ENCODE data around the gene STRIP2. TPM values are rescaled to one million over a fixed set of nuclear protein-coding genes. Genes with fewer than 3 reads are reported as not detected.
A peak's percentile ranks its signal among the peaks of the same experiment; 100 is the strongest.

STRIP2 gene
- total and polyA plus RNA-seq, 9 of the 15 experiments (the other 6 are each of a cell fraction or from before 2014, with no cell fraction given) = 10.1 to 81.8 (median 42.3) TPM

DNA sequence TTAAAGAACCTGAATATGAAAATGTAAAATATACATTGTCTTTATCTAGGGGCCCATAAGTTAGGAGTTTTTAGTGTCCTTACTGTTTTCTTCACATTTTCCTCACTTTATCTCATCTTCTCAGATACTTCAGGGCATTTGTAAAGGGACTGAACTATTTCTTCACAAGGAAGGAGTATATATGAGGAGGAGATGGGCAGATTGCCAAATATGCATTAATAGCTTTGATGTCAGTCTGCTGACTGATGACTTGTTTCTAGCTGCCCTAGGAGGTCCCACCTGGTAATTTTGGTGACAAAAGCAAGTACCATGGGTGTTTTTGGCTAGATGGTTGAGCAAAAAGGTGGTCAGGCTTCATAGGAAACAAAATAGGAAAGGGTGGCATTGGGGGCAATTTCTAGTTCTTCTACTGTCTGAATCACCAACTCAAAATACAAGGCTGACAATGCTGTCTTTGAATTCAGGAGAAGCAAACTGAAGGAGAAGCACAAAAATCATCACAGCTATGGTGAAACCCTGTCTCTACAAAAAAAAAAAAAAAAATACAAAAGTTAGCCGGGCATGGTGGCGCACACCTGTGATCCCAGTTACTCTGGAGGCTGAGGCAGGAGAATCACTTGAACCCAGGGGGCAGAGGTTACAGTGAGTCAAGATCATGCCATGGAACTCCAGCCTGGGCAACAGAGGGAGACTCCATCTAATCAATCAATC, 10.4 kb upstream of the STRIP2 start (continued):
- TF ChIP-seq PML (IDR thresholded peaks at IDR 0.05; ENCODE audit: low read length) (0 out of 2 replicates have a peak, but pooled peaks have one; percentile 45), STAT5A (IDR thresholded peaks at IDR 0.05; ENCODE audit: borderline replicate concordance, low read length) (0 out of 2 replicates have a peak, but pooled peaks have one; percentile 26), DPF2 (IDR thresholded peaks at IDR 0.05) (peak; percentile 88), DACH1 (IDR thresholded peaks at IDR 0.05; ENCODE audit: partially characterized antibody) (peak; percentile 93), NR2F6 (CRISPR knock-in tag; IDR thresholded peaks at IDR 0.05) (no peak), HLTF (IDR thresholded peaks at IDR 0.05) (no peak), ZC3H8 (IDR thresholded peaks at IDR 0.05) (no peak), MCM2 (IDR thresholded peaks at IDR 0.05; ENCODE audit: low read depth) (no peak), ZNF3 (CRISPR knock-in tag; IDR thresholded peaks at IDR 0.05) (no peak), HDAC3 (IDR thresholded peaks at IDR 0.05; ENCODE audit: borderline replicate concordance, partially characterized antibody) (peak; percentile 55), FOXP1 (CRISPR knock-in tag; IDR thresholded peaks at IDR 0.05) (no peak), SPI1 (IDR thresholded peaks at IDR 0.05; ENCODE audit: borderline replicate concordance, low read depth, low read length) (no peak), SIX5 (IDR thresholded peaks at IDR 0.05; ENCODE audit: borderline replicate concordance in 1 of 2, insufficient read depth in 1 of 2, low read depth in 1 of 2, low read length in 2 of 2) (no peak), SMARCE1 (IDR thresholded peaks at IDR 0.05) (peak; percentile 89), ZNF134 (CRISPR knock-in tag; conservative IDR thresholded peaks at IDR 0.05) (no peak), IFI16 (CRISPR knock-in tag; IDR thresholded peaks at IDR 0.05) (no peak), POLR2AphosphoS5 (IDR thresholded peaks at IDR 0.05; ENCODE audit: control insufficient read depth, insufficient read depth, low read depth, low read length) (peak; percentile 60)
- TF ChIP-seq, protein P1, sequence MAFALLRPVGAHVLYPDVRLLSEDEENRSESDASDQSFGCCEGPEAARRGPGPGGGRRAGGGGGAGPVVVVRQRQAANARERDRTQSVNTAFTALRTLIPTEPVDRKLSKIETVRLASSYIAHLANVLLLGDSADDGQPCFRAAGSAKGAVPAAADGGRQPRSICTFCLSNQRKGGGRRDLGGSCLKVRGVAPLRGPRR (CRISPR knock-in tag; IDR thresholded peaks at IDR 0.05) = no peak
- TF ChIP-seq, protein P2, sequence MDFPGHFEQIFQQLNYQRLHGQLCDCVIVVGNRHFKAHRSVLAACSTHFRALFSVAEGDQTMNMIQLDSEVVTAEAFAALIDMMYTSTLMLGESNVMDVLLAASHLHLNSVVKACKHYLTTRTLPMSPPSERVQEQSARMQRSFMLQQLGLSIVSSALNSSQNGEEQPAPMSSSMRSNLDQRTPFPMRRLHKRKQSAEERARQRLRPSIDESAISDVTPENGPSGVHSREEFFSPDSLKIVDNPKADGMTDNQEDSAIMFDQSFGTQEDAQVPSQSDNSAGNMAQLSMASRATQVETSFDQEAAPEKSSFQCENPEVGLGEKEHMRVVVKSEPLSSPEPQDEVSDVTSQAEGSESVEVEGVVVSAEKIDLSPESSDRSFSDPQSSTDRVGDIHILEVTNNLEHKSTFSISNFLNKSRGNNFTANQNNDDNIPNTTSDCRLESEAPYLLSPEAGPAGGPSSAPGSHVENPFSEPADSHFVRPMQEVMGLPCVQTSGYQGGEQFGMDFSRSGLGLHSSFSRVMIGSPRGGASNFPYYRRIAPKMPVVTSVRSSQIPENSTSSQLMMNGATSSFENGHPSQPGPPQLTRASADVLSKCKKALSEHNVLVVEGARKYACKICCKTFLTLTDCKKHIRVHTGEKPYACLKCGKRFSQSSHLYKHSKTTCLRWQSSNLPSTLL (IDR thresholded peaks at IDR 0.05) = no peak
- TF ChIP-seq, protein P3, sequence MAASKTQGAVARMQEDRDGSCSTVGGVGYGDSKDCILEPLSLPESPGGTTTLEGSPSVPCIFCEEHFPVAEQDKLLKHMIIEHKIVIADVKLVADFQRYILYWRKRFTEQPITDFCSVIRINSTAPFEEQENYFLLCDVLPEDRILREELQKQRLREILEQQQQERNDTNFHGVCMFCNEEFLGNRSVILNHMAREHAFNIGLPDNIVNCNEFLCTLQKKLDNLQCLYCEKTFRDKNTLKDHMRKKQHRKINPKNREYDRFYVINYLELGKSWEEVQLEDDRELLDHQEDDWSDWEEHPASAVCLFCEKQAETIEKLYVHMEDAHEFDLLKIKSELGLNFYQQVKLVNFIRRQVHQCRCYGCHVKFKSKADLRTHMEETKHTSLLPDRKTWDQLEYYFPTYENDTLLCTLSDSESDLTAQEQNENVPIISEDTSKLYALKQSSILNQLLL (CRISPR knock-in tag; IDR thresholded peaks at IDR 0.05; ENCODE audit: borderline replicate concordance) = no peak
- TF ChIP-seq, protein P4, sequence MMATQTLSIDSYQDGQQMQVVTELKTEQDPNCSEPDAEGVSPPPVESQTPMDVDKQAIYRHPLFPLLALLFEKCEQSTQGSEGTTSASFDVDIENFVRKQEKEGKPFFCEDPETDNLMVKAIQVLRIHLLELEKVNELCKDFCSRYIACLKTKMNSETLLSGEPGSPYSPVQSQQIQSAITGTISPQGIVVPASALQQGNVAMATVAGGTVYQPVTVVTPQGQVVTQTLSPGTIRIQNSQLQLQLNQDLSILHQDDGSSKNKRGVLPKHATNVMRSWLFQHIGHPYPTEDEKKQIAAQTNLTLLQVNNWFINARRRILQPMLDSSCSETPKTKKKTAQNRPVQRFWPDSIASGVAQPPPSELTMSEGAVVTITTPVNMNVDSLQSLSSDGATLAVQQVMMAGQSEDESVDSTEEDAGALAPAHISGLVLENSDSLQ (IDR thresholded peaks at IDR 0.05) = peak; percentile 90
- TF ChIP-seq, protein P5, sequence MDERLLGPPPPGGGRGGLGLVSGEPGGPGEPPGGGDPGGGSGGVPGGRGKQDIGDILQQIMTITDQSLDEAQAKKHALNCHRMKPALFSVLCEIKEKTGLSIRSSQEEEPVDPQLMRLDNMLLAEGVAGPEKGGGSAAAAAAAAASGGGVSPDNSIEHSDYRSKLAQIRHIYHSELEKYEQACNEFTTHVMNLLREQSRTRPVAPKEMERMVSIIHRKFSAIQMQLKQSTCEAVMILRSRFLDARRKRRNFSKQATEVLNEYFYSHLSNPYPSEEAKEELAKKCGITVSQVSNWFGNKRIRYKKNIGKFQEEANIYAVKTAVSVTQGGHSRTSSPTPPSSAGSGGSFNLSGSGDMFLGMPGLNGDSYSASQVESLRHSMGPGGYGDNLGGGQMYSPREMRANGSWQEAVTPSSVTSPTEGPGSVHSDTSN (CRISPR knock-in tag; IDR thresholded peaks at IDR 0.05; ENCODE audit: low read depth) = peak; percentile 36; the same call in 1 of the 2 replicates
- TF ChIP-seq, protein P5 (tag; conservative IDR thresholded peaks at IDR 0.05; ENCODE audit: low read depth) = peak; percentile 95

Measured in K562 (cell line).